GM23338 (cell line): ENCODE measurements around the gene LRRC47. TPM values are rescaled to one million over a fixed set of nuclear protein-coding genes. Genes with fewer than 3 reads are reported as not detected.

ENCODE experiments used
- ATAC-seq: fragments of 200-7000 bp; cut with Tn5 transposase; 3 replicates; pipeline ENCODE4 v1.9.1; 2020
- DNase-seq: peaks from one replicate; pipeline ENCODE4 v3.0.0-alpha.2; 2015; ENCODE audit warnings: low spot score
- H2AFZ ChIP-seq: fragments of 200-600 bp; sonication (generic); 2 replicates; pipeline ENCODE4 v1.8.0; 2016; ENCODE audit warnings: antibody characterized with exemption, mild to moderate bottlenecking, moderate library complexity
- H3F3A ChIP-seq: fragments of 200-600 bp; sonication (generic); replicated peaks from 2 replicates; pipeline ENCODE4 v1.8.0; 2017; ENCODE audit warnings: antibody characterized with exemption, mixed run types, low read depth
- H3K27ac ChIP-seq: fragments of 200-600 bp; sonication (generic); 2 replicates; pipeline ENCODE4 v1.6.1; 2016; ENCODE audit warnings: low read depth
- H3K27me3 ChIP-seq: fragments of 200-600 bp; sonication (generic); 2 replicates; pipeline ENCODE4 v1.8.0; 2016; ENCODE audit warnings: mild to moderate bottlenecking, mixed run types, moderate library complexity; ENCODE audit not compliant: insufficient read depth
- H3K36me3 ChIP-seq: fragments of 200-600 bp; sonication (generic); 2 replicates; pipeline ENCODE4 v1.8.0; 2016; ENCODE audit warnings: mild to moderate bottlenecking; ENCODE audit not compliant: insufficient read depth
- H3K4me1 ChIP-seq: fragments of 200-600 bp; sonication (generic); 2 replicates; pipeline ENCODE4 v1.8.0; 2016; ENCODE audit warnings: mild to moderate bottlenecking, moderate library complexity; ENCODE audit not compliant: insufficient read depth
- H3K4me2 ChIP-seq: fragments of 200-600 bp; sonication (generic); 2 replicates; pipeline ENCODE4 v1.7.1; 2017; ENCODE audit warnings: mixed run types
- H3K4me3 ChIP-seq: fragments of 200-600 bp; sonication (generic); 2 replicates; pipeline ENCODE4 v1.6.1; 2016; ENCODE audit warnings: mixed run types
- H3K79me2 ChIP-seq: fragments of 200-600 bp; sonication (generic); replicated peaks from 2 replicates; pipeline ENCODE4 v1.8.0; 2017; ENCODE audit warnings: mild to moderate bottlenecking; ENCODE audit not compliant: insufficient read depth
- H3K9me2 ChIP-seq: fragments of 200-600 bp; sonication (generic); 2 replicates; pipeline ENCODE4 v1.8.0; 2017; ENCODE audit not compliant: insufficient read depth
- H4K20me1 ChIP-seq: fragments of 200-600 bp; sonication (generic); replicated peaks from 2 replicates; pipeline ENCODE4 v1.8.0; 2017; ENCODE audit warnings: mild to moderate bottlenecking; ENCODE audit not compliant: insufficient read depth
- H3K27ac Mint-ChIP-seq: 2 replicates; pipeline ENCODE4 v1.8.0; 2020; ENCODE audit warnings: inconsistent platforms, mild to moderate bottlenecking, moderate library complexity, mixed read lengths
- H3K27me3 Mint-ChIP-seq: 3 replicates; pipeline ENCODE4 v1.8.0; 2022; ENCODE audit warnings: low read depth, mild to moderate bottlenecking, moderate library complexity, mixed read lengths, inconsistent platforms; ENCODE audit not compliant: insufficient read depth, poor library complexity
- H3K36me3 Mint-ChIP-seq: 3 replicates; pipeline ENCODE4 v1.8.0; 2021; ENCODE audit warnings: low read depth, mild to moderate bottlenecking, inconsistent platforms, moderate library complexity, mixed read lengths
- H3K4me1 Mint-ChIP-seq: 3 replicates; pipeline ENCODE4 v1.8.0; 2020; ENCODE audit warnings: mild to moderate bottlenecking, inconsistent platforms, mixed read lengths
- H3K4me3 Mint-ChIP-seq: 3 replicates; pipeline ENCODE4 v1.8.0; 2021; ENCODE audit warnings: moderate library complexity, mild to moderate bottlenecking, inconsistent platforms, mixed read lengths
- H3K9me3 Mint-ChIP-seq: 3 replicates; pipeline ENCODE4 v1.8.0; 2020; ENCODE audit warnings: moderate library complexity, mild to moderate bottlenecking, inconsistent platforms, mixed read lengths
- CTCF ChIP-seq, 2 experiments: fragments of 200-600 bp in 1 of 2; sonication (generic) in 1 of 2; conservative IDR thresholded peaks; 2 replicates each; pipeline versions ENCODE4 v1.5.1 to v1.6.1; 2016 to 2017; ENCODE audit warnings: antibody characterized with exemption in 2 of 2, low read depth in 2 of 2, mild to moderate bottlenecking in 2 of 2, moderate library complexity in 1 of 2
- EZH2 ChIP-seq: fragments of 200-600 bp; sonication (generic); IDR thresholded peaks from one replicate; pipeline ENCODE4 v1.8.0; 2017; ENCODE audit warnings: antibody characterized with exemption, mild to moderate bottlenecking, low read depth; ENCODE audit not compliant: unreplicated experiment
- JUNB ChIP-seq: IDR thresholded peaks from one replicate; pipeline ENCODE4 v1.6.1; 2016; ENCODE audit warnings: antibody characterized with exemption; ENCODE audit not compliant: unreplicated experiment
- NANOG ChIP-seq: IDR thresholded peaks from 2 replicates; pipeline ENCODE4 v1.6.1; 2016; ENCODE audit warnings: antibody characterized with exemption, borderline replicate concordance
- POLR2AphosphoS5 ChIP-seq: IDR thresholded peaks from 2 replicates; pipeline ENCODE4 v1.6.1; 2016; ENCODE audit warnings: antibody characterized with exemption, low read depth
- REST ChIP-seq: IDR thresholded peaks from one replicate; pipeline ENCODE4 v1.6.1; 2018; ENCODE audit warnings: antibody characterized with exemption; ENCODE audit not compliant: unreplicated experiment
- ZNF331 ChIP-seq: fragments of 250-450 bp; sonication (Bioruptor Pico); IDR thresholded peaks from 2 replicates; pipeline ENCODE4 v1.5.0; 2020; ENCODE audit warnings: low read depth, mild to moderate bottlenecking, moderate library complexity
- polyA plus RNA-seq: library from polyadenylated mRNA; unstranded; fragments of >200 nt; fragmentation: Nextera tagmentation; extraction: Ambion mirVana; gene quantifications from 2 replicates; pipeline ENCODE4 v1.2.1, GENCODE V29; 2016
- total RNA-seq: library from RNA; depleted of rRNA; stranded (reverse); fragments of >200 nt; shearing (Covaris generic); gene quantifications from 2 replicates; pipeline ENCODE4 v1.2.3, GENCODE V29; 2014
- TF ChIP-seq, protein P1 (sequence below): IDR thresholded peaks from 2 replicates; pipeline ENCODE4 v1.6.1; 2016; ENCODE audit warnings: antibody characterized with exemption

Gene LRRC47
- total and polyA plus RNA-seq, 2 experiments from 2014 or later, result 15.8 to 76.8 TPM

DNA sequence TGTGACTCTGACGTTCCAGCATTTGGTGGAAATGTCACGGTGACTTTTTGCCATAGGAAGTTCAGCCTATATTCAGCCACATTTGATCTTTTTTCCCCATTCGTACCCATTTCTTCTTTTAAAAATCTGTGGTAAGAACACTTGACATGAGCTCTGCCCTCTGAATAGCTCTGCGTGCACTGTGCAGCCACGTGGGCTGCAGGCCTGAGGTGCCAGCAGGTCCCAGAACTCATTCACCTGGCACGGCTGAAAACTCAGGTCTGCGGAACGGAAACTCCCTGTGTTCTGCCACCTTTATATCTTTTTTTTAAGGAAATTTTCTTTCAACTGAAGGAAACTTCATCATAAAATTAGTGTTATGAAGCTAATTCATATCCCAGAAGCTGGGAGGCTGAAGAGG is 32.1 kb upstream of the LRRC47 start (continued):
- TF ChIP-seq CTCF (conservative IDR thresholded peaks at IDR 0.05; ENCODE audit: low read depth in 2 of 2), result no peak
- no peak for TF ChIP-seq NANOG
- TF ChIP-seq ZNF331 (CRISPR knock-in tag), result no peak
- no peak for TF ChIP-seq REST
- TF ChIP-seq EZH2, result no peak
- TF ChIP-seq POLR2AphosphoS5, result no peak
- TF ChIP-seq, protein P1, sequence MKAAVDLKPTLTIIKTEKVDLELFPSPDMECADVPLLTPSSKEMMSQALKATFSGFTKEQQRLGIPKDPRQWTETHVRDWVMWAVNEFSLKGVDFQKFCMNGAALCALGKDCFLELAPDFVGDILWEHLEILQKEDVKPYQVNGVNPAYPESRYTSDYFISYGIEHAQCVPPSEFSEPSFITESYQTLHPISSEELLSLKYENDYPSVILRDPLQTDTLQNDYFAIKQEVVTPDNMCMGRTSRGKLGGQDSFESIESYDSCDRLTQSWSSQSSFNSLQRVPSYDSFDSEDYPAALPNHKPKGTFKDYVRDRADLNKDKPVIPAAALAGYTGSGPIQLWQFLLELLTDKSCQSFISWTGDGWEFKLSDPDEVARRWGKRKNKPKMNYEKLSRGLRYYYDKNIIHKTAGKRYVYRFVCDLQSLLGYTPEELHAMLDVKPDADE, result no peak

DNA sequence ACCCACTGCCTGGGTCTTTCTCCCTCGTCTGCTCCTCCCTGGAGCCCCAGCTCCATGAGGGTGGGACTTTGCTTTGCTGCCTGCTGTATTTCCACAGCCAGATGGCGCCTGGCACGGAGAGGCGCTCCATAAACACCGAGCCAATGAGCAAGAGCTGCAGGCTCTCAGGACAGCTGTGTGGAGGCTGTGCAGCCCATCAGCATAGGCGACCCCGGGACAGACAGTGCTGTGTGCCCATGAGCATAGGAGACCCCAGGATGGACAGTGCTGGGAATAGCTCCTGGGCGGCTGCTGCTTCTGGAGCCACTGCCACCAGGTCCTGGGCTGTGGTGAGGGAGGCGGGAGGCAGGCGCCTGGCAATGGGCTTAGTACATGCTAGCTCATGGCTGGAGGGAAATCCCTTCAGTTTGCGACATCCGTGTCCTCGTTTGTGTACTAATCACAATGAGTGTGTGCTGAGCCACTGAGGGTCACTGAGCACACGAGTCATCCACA is 31.6 kb upstream of the LRRC47 start:
- no peaks in the 10 kb centered on the region; the same call in 1 of the 2 replicates for H4K20me1 ChIP-seq
- no peak overlapping the region for H3K4me2 ChIP-seq
- Mint-ChIP-seq H3K36me3 (peaks cover 25% of the 10 kb centered on the region), H3K27ac (no peak overlapping the region), H3K4me3 (no peak overlapping the region), H3K27me3 (peaks cover 4% of the 10 kb centered on the region), H3K4me1 (no peaks in the 10 kb centered on the region), H3K9me3 (no peaks in the 10 kb centered on the region)
- no peaks in the 10 kb centered on the region for H3K27me3 ChIP-seq
- no peak overlapping the region for H3K27ac ChIP-seq
- no peaks in the 10 kb centered on the region for H3K9me2 ChIP-seq
- H3K4me3 ChIP-seq, result no peak overlapping the region
- no peaks in the 10 kb centered on the region for H3F3A ChIP-seq
- DNase-seq (peak; percentile 70), ATAC-seq (peak; percentile 97)
- no peaks in the 10 kb centered on the region for H3K79me2 ChIP-seq
- no peaks in the 10 kb centered on the region for H3K4me1 ChIP-seq
- TF ChIP-seq POLR2AphosphoS5, result no peak
- TF ChIP-seq JUNB, result no peak
- TF ChIP-seq CTCF (conservative IDR thresholded peaks at IDR 0.05; ENCODE audit: low read depth in 2 of 2), result peak; percentile 38 to 66
- no peak for TF ChIP-seq ZNF331 (CRISPR knock-in tag)
- no peak overlapping the region for H2AFZ ChIP-seq
- no peaks in the 10 kb centered on the region for H3K36me3 ChIP-seq
